Neuronal stem cell (in vitro differentiated cells): ENCODE results near the gene SNAI1. TPM values are rescaled to one million over a fixed set of nuclear protein-coding genes. Genes with fewer than 3 reads are reported as not detected.
A peak's percentile ranks its signal among the peaks of the same experiment; 100 is the strongest.

Experiments used
- DNase-seq: peaks from one replicate; pipeline ENCODE4 v3.0.0-alpha.2; 2013; ENCODE audit warnings: low spot score
- H2AFZ ChIP-seq: one replicate; pipeline ENCODE4 v1.6.1; 2013; ENCODE audit warnings: mild to moderate bottlenecking, low read length, inconsistent platforms
- H2AK5ac ChIP-seq: 2 replicates; pipeline ENCODE4 v1.6.1; 2013; ENCODE audit warnings: low read depth, mild to moderate bottlenecking, inconsistent platforms, low read length, moderate library complexity, mixed read lengths
- H2BK120ac ChIP-seq: 2 replicates; pipeline ENCODE4 v1.6.1; 2013; ENCODE audit warnings: low read depth, mild to moderate bottlenecking, inconsistent platforms, low read length, moderate library complexity, mixed read lengths
- H2BK12ac ChIP-seq: one replicate; pipeline ENCODE4 v1.6.1; 2013; ENCODE audit warnings: low read length, inconsistent platforms
- H2BK15ac ChIP-seq: 2 replicates; pipeline ENCODE4 v1.6.1; 2013; ENCODE audit warnings: mild to moderate bottlenecking, low read length, inconsistent platforms, mixed read lengths
- H2BK5ac ChIP-seq: one replicate; pipeline ENCODE4 v1.6.1; 2013; ENCODE audit warnings: inconsistent platforms, mild to moderate bottlenecking, low read length, moderate library complexity
- H3K14ac ChIP-seq: one replicate; pipeline ENCODE4 v1.6.1; 2013; ENCODE audit warnings: low read length, inconsistent platforms
- H3K18ac ChIP-seq: 2 replicates; pipeline ENCODE4 v1.6.1; 2013; ENCODE audit warnings: low read length, inconsistent platforms
- H3K23ac ChIP-seq: 2 replicates; pipeline ENCODE4 v1.6.1; 2013; ENCODE audit warnings: low read depth, mild to moderate bottlenecking, mixed read lengths, low read length, inconsistent platforms; ENCODE audit not compliant: poor library complexity
- H3K27ac ChIP-seq: replicated peaks from 3 replicates; pipeline ENCODE4 v1.5.1; 2013; ENCODE audit warnings: low read length, inconsistent platforms
- H3K27me3 ChIP-seq, 3 experiments: 2 replicates each; pipeline ENCODE4 v1.6.1; 2013; ENCODE audit warnings: low read length in 3 of 3, mild to moderate bottlenecking in 2 of 3, inconsistent platforms in 1 of 3, low read depth in 1 of 3, mixed read lengths in 1 of 3, moderate library complexity in 1 of 3; ENCODE audit not compliant: control insufficient read depth in 3 of 3, insufficient read depth in 3 of 3
- H3K36me3 ChIP-seq, 2 donors: replicated peaks in 1 of 2; 2 replicates each; pipeline ENCODE4 v1.6.1; 2013; ENCODE audit warnings: low read length in 2 of 2; ENCODE audit not compliant: control insufficient read depth in 2 of 2, insufficient read depth in 2 of 2
- H3K4ac ChIP-seq: 2 replicates; pipeline ENCODE4 v1.6.1; 2013; ENCODE audit warnings: inconsistent platforms, mild to moderate bottlenecking, low read length, moderate library complexity
- H3K4me1 ChIP-seq, 2 donors: 1 replicate in 1 of 2; 2 replicates in 1 of 2; pipeline ENCODE4 v1.6.1; 2013; ENCODE audit warnings: low read length in 2 of 2, low read depth in 1 of 2; ENCODE audit not compliant: control insufficient read depth in 2 of 2, insufficient read depth in 1 of 2
- H3K4me2 ChIP-seq: one replicate; pipeline ENCODE4 v1.6.1; 2013; ENCODE audit warnings: mild to moderate bottlenecking, low read length, inconsistent platforms; ENCODE audit not compliant: insufficient read depth, poor library complexity, severe bottlenecking
- H3K4me3 ChIP-seq, 2 donors: 2 replicates each; pipeline ENCODE4 v1.5.1; 2013; ENCODE audit warnings: low read length in 2 of 2, mild to moderate bottlenecking in 2 of 2, inconsistent platforms in 1 of 2, moderate library complexity in 1 of 2
- H3K79me1 ChIP-seq: one replicate; pipeline ENCODE4 v1.6.1; 2013; ENCODE audit warnings: low read depth, mild to moderate bottlenecking, inconsistent platforms, low read length, moderate library complexity
- H3K9ac ChIP-seq: one replicate; pipeline ENCODE4 v1.6.1; 2013; ENCODE audit warnings: mild to moderate bottlenecking, low read depth, low read length, inconsistent platforms; ENCODE audit not compliant: poor library complexity
- H3K9me3 ChIP-seq, 2 donors: replicated peaks in 1 of 2; 2 replicates each; pipeline versions ENCODE3 to v1.6.1; 2013; ENCODE audit warnings: low read length in 2 of 2, mild to moderate bottlenecking in 2 of 2, inconsistent platforms in 1 of 2, low read depth in 1 of 2, mixed read lengths in 1 of 2, moderate library complexity in 1 of 2; ENCODE audit not compliant: control insufficient read depth in 2 of 2, insufficient read depth in 1 of 2
- H4K8ac ChIP-seq: one replicate; pipeline ENCODE4 v1.6.1; 2013; ENCODE audit warnings: low read depth, mild to moderate bottlenecking, inconsistent platforms, low read length, moderate library complexity
- H4K91ac ChIP-seq: one replicate; pipeline ENCODE4 v1.6.1; 2013; ENCODE audit warnings: low read length, low read depth, mild to moderate bottlenecking, inconsistent platforms; ENCODE audit not compliant: poor library complexity
- WGBS, 2 donors: extraction: QIAGEN DNeasy Blood & Tissue Kit; methylation state at CpG; one replicate each; pipeline ENCODE4 v1.1.7; 2013; ENCODE audit warnings: missing lambda C conversion rate in 2 of 2, mixed read lengths in 1 of 2; ENCODE audit not compliant: insufficient read length in 2 of 2, insufficient replicate concordance in 1 of 2; ENCODE audit errors: extremely low coverage in 2 of 2; 5-methylcytosine and 5-hydroxymethylcytosine counted together
- polyA plus RNA-seq, 2 experiments: library from polyadenylated mRNA; stranded (reverse); fragments of 200-250 nt; gene quantifications; one replicate each; pipeline ENCODE4 v1.2.3, GENCODE V29; 2013

SNAI1 gene
- 3.5 TPM for polyA plus RNA-seq (2013, experiment 1 of 2)
- 3.7 TPM for polyA plus RNA-seq (2013, experiment 2 of 2)

DNA sequence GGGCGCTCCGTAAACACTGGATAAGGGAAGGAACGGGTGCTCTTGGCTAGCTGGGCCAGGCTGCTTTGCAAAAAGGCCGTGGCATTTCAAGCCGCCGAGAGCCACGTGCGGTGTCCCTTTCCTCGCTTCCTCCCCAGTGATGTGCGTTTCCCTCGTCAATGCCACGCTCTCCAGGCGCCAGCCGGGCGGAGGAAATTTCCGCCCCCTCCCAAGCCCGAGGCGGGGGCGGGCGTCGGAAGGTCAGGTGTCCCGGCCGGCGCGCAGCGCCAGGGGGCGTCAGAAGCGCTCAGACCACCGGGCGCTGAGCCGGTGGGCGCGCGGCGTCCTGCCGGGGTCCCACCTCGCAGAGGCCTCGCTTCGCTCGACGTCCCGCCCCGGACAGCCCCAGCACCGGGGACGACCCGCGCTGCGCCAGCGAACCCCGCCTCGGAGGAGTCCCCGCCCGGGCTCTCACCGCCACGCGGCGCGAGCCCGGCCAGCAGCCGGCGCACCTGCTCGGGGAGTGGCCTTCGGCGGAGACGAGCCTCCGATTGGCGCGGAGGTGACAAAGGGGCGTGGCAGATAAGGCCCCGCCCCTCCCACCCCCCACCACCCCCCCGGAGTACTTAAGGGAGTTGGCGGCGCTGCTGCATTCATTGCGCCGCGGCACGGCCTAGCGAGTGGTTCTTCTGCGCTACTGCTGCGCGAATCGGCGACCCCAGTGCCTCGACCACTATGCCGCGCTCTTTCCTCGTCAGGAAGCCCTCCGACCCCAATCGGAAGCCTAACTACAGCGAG lies at the start of gene SNAI1:
TSS of gene SNAI1 (plus strand) at position 635 of the 777 bp plus-strand sequence. CDS start at position 715, 80 bp downstream.
- peaks cover 2 to 29% (median 15%) of the 10 kb centered on the region in 3 experiments for H3K27me3 ChIP-seq
- H3K4me3 ChIP-seq = peak within 1 kb of the TSS; percentile 75 to 78
- peak within 1 kb of the TSS; percentile 83 for H3K14ac ChIP-seq
- H2BK120ac ChIP-seq = peak within 1 kb of the TSS; percentile 38
- H2AK5ac ChIP-seq = peak within 1 kb of the TSS; percentile 77
- peak; percentile 87 for DNase-seq
- H3K27ac ChIP-seq = no peak within 1 kb of the TSS
- peak within 1 kb of the TSS; percentile 99 for H3K23ac ChIP-seq
- peak within 1 kb of the TSS; percentile 52 for H2BK15ac ChIP-seq
- H3K79me1 ChIP-seq = peaks cover 3% of the 10 kb centered on the region
- H3K4ac ChIP-seq = no peak within 1 kb of the TSS
- peaks cover 14 to 31% of the 10 kb centered on the region in 2 donors for H3K4me1 ChIP-seq
- H4K8ac ChIP-seq = no peak within 1 kb of the TSS
- peaks cover 1 to 24% of the 10 kb centered on the region in 2 donors for H3K36me3 ChIP-seq
- peak within 1 kb of the TSS; percentile 87 for H3K4me2 ChIP-seq
- H4K91ac ChIP-seq = no peak within 1 kb of the TSS
- H2BK5ac ChIP-seq = peak within 1 kb of the TSS; percentile 19
- no CpG with 5 or more reads among the region's 90 CpGs for WGBS, 2 donors
- H3K9me3 ChIP-seq = no peaks in the 10 kb centered on the region
- H3K18ac ChIP-seq = peak within 1 kb of the TSS; percentile 94
- peak within 1 kb of the TSS; percentile 85 for H3K9ac ChIP-seq
- peak within 1 kb of the TSS; percentile 66 for H2BK12ac ChIP-seq
- H2AFZ ChIP-seq = peak within 1 kb of the TSS; percentile 92

DNA sequence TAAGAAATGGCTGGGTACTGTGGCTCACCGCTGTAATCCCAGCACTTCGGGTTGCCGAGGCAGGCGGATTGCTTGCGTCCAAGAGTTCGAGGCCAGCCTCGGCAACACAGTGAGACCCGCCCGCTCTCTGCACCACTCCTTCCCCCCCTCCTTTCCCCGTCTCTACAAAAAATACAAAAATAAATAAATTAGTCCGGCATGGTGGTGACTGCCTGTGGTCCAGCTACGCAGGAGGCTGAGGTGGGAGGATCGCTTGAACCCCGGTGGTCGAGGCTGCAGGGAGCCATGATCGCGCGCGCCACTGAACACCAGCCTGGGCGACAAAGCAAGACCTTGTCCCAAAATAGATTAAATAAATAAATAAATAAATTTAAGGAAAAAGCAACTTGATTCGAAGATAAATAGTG lies 47.0 kb upstream of the SNAI1 start:
- no peaks in the 10 kb centered on the region for H3K9me3 ChIP-seq
- H2BK5ac ChIP-seq = no peak overlapping the region
- no peak overlapping the region for H3K4me2 ChIP-seq
- peak overlapping the region; percentile 92 for H2AFZ ChIP-seq
- peak overlapping the region; percentile 14 for H2AK5ac ChIP-seq
- peaks cover 0 to 19% of the 10 kb centered on the region in 2 donors for H3K36me3 ChIP-seq
- peaks cover 12% of the 10 kb centered on the region for H3K79me1 ChIP-seq
- H4K8ac ChIP-seq = no peak overlapping the region
- H3K4ac ChIP-seq = no peak overlapping the region
- no peaks in the 10 kb centered on the region for H3K27me3 ChIP-seq
- H4K91ac ChIP-seq = no peak overlapping the region
- no peak overlapping the region for H3K9ac ChIP-seq
- H3K14ac ChIP-seq = no peak overlapping the region
- H3K27ac ChIP-seq = no peak overlapping the region
- H2BK120ac ChIP-seq = no peak overlapping the region
- no CpG with 5 or more reads among the region's 21 CpGs for WGBS, 2 donors
- H3K4me3 ChIP-seq = peak overlapping the region in 1 of 2 donors; percentile 79
- no peak overlapping the region for H2BK15ac ChIP-seq
- H3K23ac ChIP-seq = no peak overlapping the region
- peak overlapping the region; percentile 59 for H3K18ac ChIP-seq
- peaks cover 6 to 7% of the 10 kb centered on the region in 2 donors for H3K4me1 ChIP-seq
- no peak for DNase-seq
- no peak overlapping the region for H2BK12ac ChIP-seq

DNA sequence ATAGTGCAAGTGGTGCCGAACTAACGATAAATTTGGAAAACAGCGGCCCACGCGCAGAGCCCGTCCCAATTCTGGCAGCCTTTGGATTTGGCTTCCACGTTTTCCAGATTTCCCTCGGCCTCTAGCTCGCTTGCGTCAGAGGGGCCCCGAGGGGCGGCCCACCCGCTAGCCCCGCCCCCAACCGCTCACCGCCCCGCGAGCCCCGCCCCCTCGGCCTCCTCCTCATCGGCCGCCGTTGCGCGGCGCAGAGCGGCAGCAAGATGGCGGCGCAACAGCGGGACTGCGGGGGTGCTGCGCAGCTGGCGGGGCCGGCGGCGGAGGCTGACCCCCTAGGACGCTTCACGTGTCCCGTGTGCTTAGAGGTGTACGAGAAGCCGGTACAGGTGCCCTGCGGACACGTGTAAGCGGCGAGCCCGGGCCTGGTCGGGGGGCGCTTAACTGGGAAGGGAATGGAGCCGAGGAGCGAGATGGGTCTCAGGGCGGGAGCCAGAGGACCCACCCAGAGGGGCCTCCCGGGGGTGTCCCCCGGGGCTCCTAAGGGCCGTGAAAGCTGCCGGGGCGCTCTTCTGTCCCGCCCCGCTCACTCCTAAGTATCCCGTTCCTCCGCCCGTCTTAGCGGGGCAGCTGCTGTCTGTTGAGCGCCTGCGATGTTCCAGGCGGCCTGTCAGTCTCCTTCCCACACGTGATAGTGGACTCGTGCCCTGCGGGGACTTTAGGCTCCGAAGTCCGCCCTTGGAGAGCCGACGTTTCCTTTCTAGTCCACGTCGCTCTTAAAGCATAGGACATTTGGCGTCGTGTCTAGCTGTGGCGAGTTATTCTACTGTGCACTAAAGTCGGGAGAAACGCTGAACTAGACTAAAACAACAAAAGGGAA lies 46.4 kb upstream of the SNAI1 start, which contains the start of gene RNF114:
TSS of gene RNF114 (plus strand) at position 245 of the 874 bp plus-strand sequence. CDS start at position 261, 16 bp downstream.
- DNase-seq = peak; percentile 90
- Histone ChIP-seq H3K27ac (no peak within 1 kb of the TSS), H3K4me1 (peaks cover 6 to 7% of the 10 kb centered on the region in 2 donors), H3K79me1 (peaks cover 13% of the 10 kb centered on the region), H3K27me3 (no peaks in the 10 kb centered on the region), H2BK5ac (no peak within 1 kb of the TSS), H3K18ac (peak within 1 kb of the TSS; percentile 78), H3K14ac (peak within 1 kb of the TSS; percentile 51), H2BK15ac (no peak within 1 kb of the TSS), H3K23ac (peak within 1 kb of the TSS; percentile 90), H3K9me3 (no peaks in the 10 kb centered on the region), H4K91ac (no peak within 1 kb of the TSS), H3K9ac (peak within 1 kb of the TSS; percentile 87), H3K4ac (no peak within 1 kb of the TSS), H3K4me3 (peak within 1 kb of the TSS; percentile 79 to 98), H2BK12ac (no peak within 1 kb of the TSS), H2BK120ac (no peak within 1 kb of the TSS), H3K36me3 (peaks cover 0 to 25% of the 10 kb centered on the region in 2 donors), H2AFZ (peak within 1 kb of the TSS; percentile 92), H4K8ac (no peak within 1 kb of the TSS), H2AK5ac (peak within 1 kb of the TSS; percentile 37), H3K4me2 (peak within 1 kb of the TSS; percentile 98)
- no CpG with 5 or more reads among the region's 79 CpGs for WGBS, 2 donors
